GM18508 (cell line): ENCODE results near the gene GOLT1A.

Experiments used
- ATAC-seq: cut with Tn5 transposase; IDR thresholded peaks from one replicate; pipeline ENCODE4 v1.9.1; 2021; ENCODE audit warnings: moderate number of reproducible peaks; ENCODE audit not compliant: insufficient read depth, unreplicated experiment

GOLT1A gene

DNA sequence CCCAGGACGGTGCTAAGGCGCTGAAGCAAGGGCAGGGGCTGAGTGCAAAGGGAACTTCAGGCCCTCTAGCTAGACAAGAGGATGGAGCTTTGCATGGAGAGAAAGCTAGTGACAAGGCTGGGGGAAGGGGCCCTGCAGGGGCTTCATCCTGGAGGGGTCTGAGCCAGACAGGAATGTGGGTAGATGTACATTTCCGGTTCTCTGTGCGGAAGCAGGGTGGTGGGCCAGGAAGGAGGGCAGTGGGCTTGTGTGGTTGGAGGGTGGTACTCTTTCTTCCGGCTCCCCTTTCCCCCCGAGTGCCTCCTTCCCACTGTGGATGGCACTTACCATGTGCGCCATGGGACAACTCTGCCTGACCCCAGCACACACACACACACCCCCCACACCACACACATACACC is 19.0 kb downstream of the GOLT1A start:
- no peak for ATAC-seq

DNA sequence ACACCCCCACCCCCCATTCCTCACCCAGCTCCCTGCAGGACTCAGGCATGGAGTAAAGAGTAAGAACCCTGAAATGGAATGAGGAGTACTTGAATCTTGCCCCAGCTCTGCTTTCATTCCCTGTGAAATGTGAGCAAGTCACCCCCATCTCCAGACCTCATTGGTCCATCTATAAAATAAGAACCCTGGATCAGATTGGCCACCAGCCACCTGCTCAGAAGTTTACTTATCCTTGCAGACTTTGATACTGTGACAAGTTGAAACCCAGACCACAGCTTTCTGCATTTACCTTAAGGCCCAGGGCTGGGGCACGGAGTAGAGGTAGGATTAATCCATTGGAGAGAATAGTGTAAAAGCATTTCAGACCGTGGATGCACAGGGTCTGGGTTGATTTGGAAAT is 19.7 kb downstream of the GOLT1A start:
- no peak for ATAC-seq

DNA sequence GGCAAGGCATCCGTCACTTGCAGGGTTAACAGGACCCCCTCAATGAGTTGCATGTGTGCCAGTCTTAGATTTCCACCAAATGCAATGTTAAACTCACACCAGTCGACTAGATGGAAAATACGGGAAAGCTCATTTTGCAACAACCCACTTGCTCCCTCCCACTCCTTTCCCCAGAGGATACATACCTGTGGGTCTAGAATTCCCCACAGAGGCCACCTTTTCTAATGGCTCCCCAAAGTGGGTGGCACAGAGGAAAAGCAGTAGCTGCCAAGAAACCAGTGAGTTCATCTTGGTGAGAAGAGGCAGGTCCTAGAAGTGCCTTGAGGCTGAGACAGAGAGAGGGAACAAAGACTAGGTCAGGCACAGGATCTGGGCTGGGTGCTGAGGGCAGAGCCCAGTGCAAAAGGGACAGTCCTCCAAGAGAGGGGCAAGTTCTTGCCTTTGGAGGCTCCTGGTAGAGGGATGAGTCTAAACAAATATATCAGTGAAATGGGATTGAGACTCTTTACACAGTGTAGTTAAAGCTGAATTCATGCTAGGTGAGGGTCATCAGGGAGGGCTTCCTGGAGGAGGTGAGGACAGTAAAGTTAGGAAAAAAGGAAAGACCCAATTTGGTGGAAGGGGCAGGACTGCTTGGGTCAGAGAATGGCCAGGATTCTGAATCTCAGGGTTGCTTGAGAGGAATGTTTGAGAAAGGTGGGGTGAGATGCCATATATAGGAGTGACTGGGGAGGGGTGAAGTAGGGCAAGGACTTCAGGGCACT is 21.0 kb downstream of the GOLT1A start:
- no peak for ATAC-seq

DNA sequence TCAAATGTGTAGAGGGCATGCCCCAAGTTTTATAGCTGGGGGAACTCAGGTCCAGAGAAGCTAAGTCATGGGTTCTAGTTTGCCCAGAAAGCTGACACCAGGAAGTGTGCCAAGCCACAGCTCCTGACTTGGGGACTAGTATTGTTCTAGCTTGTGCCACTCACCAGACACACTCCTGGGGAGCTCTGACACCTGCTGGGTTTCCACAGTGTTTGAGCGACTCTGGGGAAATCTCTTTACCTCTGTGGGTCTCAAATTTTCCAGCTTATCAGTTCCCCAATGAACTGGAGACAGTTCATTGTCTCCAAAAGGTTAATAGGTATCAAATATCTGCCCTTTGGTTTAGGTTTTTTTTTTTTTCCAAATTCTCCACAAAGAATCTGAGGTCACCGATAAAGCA is 21.7 kb downstream of the GOLT1A start:
- ATAC-seq = no peak

DNA sequence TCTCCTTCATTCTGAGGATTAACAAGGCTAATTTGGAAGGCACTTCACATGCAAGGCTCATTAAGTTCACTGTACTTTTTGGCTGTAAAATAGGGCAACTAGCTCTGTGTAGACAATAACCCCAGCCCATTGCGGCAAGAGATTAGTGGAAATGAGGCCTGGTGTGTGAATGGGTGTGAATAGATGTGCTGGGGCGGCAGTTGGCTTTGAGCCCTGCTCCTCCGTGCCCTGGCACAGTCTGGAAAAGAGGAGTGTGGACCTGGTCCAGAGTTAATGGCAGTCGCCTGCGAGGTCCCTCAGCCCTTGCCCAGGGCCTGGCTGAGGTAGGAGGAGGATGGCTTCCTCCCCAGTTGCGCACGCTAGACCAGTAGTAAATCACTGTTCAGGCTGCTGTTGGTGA is 22.3 kb downstream of the GOLT1A start:
- no peak for ATAC-seq

DNA sequence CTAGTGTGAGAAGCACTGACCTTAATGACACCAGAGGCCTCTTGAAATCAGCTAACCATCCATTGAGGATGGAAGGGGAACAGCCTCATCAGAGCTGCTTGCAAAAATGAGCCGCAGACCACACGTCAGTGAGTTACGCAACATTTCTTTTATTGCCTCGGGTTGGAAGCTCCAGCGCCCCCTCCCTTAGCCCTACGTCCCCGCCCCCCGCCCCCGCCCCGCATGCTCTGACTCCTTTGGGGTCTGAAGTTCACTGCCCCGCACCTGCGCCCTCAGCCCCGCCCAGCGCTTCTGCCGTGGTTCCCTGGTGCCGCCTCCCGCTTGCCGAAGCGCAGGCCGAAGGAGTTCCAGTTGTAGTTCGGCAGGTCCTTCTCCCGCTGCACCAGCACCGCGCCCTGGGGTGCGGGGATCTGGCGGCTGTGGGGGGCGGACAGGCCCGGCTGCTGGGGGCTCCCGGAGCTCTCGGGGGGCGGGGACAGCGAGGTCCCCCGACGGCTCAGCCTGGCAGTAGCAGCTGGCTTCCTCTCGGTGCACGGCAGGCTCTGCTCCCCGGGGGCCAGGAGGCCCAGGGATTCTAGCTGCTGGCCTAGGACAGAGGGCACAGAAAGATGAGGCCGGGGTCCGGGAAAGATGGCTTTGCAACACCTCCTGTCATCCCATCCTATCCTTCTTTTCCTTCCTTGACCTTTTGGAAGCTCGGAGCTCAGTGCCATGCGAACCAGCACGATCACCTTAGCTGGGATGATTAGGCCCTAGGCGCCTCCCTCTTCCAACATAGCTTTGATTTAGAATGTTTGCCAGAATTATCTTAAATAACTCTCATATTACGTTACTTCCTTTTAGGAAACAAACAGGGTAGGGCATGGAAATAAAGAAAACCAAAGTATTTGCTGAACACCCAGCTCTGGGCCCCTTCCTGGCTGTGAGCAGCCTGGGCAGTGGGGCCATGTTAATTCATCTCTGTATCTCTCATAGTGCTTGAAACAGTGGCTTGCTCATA is 23.3 kb downstream of the GOLT1A start:
- ATAC-seq = no peak

DNA sequence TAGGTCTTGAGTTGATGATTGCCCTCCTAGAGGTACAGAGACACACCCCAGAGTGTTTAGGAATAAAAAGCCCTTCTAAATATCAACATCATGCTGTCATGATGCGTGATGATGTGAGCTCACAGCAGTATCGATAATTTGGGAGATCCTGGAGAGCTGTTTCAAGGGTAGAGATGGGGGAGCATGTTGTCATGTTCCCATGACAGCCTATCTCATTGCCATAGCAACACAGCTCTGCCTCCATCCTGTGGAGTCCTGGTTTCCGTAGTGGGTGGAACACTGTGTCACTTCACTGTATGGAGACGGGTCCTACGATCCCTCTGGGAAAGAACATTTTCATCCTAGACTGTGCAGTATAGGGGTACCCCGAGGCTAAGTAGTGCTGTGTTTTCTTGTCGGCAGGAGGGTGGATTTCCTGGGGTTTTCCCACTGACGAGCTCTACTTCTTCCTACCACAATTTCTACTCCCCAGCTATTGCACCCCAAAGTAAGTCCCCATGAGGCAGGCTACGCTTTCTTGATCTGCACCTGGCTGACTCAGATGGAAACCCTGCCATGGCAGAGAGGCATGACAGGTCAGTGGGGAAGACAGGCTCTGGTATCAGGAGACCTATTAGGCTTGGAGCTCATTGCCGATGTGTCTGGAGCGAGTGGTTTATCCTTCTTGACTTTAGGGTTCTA is 24.7 kb downstream of the GOLT1A start:
- ATAC-seq = no peak

DNA sequence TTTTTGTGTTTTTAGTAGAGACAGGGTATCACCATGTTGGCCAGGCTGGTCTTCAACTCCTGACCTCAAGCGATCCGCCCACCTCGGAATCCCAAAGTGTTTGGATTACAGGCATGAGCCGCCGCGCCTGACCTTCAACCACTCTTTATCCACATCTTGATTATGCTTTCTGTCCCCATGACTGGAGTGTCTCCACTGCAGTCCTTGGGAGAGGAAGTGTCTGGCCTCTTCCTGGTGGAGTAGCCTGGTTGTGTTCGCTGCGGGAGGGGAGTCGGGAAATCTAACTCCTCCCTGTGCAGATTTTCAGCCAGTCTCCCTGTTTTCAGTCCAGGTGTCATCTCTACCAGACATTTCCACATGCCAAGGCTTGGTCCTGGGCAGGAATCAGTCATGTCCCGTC is 27.2 kb downstream of the GOLT1A start:
- ATAC-seq = no peak

DNA sequence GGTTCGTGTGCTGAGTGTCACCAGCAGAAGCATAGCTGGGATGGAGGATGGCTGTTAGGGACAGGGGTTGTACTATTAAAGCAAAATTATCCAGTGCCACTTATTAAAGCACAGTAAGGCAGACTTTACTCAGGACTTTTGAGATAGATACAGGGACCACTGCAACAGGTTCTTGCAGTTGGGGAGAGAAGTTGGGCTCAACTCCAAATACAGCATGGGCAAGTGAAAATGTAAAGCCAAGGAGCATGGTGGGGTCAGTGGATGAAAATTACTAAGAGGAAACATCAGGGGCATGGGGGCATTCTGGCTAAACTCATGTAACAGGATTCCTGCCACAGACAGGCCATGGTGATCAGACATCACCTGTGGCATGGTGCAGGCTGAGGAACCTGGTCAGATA is 32.7 kb downstream of the GOLT1A start:
- no peak for ATAC-seq

DNA sequence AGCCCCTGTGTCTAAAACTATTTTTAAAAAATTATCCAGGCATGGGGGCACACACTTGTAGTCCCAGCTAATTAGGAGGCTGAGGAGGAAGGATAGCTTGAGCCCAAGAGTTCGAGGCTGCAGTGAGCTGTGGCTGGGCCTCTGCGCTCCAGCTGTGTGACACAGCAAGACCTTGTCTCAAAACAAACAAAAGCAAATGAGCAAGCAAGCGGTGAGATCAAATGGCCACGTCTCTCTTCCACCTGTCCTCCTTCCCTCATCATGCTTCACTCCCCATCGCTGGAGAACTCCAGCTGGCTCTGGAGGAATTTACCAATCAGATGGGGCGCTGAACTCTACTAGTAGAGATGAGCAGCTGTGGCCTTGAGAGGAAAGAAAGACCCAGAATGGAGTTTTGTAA is 33.7 kb downstream of the GOLT1A start:
- no peak for ATAC-seq

DNA sequence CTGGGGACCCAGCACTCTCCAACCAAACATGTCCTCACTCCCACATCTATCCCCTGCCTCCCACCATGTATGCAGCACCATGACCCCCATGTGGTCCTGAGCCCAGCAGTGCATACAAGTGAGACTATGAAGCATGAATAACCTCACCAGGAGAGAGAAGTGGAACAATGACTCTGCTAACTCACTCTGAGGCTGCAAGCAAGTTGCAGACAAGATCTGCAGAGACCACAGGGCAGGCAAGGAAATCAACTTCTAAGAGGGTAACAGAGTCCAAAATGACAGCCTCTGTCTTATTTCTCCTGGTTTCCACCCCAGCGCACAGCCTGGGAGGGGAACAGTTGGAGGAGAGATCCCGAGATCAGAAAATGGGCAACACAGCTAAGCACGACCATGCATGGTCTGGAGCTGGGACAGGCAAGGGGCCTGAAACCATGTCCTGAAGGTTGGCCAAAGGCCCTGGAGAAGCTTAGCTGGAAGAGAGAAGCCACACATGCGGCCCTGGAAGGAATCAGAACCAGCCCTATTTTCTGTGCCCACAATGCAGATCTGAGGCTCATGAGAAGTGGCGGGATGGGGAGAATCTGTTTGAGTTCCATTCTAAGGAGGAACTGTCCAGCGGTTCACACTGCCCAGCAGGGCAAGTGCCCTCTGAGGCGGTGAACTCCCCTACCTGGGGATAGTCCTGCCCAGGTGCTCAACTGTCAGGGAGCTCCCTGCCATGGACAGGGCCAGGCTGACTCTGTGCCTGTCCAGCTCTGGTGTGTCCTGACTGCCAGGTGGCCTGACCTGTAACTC is 35.1 kb downstream of the GOLT1A start:
- ATAC-seq = no peak

DNA sequence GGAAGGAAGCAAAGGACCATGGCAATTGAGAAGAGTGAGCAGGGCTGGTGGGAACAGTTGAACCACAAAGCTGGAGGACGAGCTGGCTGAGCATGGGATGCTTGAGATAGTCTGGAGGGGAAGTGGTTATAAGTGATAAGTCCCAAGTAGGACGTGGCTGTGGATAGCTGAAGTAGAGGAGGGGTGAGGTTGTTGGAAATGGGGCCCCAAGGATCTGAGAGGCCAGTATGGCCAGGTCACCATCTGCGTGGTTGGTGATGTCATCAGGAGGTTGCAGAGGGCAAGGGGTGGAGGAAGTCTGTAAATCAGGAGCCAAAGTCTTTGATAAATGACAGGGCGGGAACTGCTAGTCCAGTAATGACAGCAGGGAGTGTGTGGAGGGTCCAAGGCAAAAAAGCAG is 36.7 kb downstream of the GOLT1A start:
- no peak for ATAC-seq

DNA sequence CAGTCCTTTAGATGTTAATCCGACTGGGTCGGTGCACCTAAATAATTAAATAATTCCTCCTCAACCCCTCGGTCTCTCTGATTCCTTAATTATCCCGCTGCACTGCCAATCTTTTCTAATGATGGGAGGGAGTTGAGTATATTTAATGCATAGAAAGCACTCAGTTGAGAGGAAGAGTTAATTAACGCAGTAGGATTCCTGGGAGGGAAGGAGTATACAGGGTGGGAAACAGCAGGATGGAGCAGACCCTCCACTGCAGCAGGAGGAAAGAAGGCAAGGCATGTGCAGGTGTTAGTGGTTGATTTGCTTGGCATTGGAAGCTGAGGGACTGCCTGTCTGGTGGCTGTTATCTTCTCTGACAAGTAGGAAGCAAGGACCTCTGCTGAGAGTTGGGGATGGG is 37.7 kb downstream of the GOLT1A start:
- ATAC-seq = no peak

DNA sequence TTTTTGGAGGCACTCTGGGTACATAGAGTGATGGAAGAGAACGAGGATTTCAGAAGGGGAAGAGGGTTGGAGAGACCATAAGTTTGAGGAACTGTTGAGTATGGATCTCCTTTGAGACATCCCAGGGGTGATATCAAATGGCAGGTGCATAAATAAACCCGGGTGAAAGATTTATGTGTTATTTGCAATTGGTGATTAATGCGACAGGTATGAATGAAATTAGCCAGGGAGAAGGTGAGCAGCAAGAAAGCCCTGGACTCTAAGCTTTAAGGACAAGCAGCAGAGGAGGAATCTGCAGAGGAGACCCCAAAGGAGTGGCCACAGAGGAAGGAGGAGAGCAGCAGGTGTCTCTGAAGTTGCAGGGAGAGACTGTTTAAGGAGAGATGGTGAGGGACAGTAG is 38.8 kb downstream of the GOLT1A start:
- ATAC-seq = no peak

DNA sequence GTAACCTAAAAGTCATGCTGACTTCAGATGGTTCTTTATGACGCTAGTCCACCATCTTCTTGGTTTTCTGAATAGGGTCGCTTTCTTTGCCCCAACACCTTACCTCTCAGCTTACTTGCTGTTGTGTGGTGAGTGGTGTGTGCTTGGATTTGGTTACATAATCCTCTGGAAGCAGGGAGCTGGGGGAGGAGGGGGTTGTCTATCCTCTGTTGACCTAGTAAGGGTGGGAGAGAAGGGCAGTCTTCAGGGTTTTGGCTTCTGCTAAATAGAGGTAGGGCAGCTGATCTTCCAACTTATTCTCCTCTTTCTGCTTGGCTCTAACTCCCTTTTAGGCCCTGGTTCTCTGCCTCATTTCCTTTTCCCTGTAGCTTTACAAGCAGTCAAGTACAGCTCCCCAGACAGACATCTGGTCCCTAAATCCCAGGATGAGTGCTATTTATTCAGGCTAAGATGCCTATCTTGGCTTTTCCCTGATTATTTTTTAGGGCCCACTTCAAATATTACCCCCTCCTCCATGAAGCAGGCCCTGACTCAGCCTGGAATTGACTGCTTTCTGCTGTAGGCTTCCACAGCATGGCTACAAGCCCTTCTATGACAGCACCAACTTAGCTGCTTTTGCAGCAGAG is 41.3 kb downstream of the GOLT1A start:
- ATAC-seq = no peak

DNA sequence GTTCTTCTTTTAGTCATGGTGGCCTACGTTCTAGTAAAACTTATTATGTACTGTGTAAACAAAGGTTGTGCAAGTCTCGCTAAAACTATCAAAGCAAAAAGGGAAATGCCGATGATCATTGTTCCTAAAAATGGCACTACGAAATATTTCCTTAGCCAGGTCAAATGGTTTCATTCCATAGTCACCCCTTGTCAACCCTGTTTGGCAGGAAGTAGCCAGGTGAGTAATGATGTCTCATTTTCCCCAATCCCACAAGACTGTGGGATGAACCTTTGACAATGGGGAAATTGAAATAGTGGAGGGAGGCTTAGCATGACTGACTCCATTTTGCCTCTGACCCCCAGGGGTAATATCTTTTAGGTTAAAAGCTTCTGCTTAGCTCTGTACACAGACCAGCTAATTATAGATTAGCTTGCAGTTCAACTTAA is 42.0 kb downstream of the GOLT1A start:
- ATAC-seq = no peak

DNA sequence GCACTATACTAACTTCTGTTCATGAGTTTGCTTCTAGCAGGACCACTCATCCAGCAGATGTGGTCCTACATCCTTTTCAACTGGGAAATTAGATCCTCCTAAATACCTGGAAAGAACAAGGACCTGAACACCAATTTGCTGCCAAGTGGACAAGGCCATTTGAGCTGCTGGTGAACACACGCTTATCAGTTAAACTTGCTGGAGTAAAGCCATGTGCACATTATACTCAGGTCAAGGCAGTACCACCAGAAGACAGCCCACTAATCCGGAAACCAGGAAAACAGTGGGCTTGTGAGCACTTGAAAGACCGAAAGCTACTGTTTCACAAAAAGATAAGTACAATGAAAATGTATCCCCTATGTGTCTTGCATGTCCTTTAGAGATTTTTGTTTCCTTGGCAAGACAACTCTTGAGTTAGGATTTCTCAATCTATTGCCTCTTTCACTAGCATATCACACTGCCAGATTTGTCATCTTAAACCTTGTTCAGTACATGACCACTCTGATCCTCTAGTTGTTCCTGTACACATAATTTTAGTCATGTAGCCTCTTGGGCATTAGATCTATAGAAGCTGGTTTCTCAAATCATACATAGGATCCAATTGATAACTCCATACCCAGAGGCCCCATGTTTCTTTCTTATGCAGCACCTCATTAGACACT is 43.2 kb downstream of the GOLT1A start:
- no peak for ATAC-seq

DNA sequence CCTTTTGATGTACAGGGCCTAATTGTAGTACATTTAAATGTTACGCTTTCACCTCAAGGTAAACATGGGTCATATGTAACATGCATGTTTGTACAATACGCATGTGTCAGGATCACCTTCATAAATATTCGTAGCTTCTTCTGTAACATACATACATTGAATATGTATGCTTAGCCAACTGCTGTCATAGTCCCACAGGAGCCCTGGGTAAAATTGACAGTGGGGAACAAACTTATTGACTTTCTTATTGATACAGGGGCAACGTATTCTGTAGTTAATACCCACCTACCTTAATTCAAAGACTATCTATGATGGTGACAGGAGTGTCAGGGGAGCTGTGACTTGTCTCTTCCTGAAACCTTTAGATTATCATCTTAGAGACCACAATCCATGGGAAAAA is 43.9 kb downstream of the GOLT1A start:
- ATAC-seq = no peak

DNA sequence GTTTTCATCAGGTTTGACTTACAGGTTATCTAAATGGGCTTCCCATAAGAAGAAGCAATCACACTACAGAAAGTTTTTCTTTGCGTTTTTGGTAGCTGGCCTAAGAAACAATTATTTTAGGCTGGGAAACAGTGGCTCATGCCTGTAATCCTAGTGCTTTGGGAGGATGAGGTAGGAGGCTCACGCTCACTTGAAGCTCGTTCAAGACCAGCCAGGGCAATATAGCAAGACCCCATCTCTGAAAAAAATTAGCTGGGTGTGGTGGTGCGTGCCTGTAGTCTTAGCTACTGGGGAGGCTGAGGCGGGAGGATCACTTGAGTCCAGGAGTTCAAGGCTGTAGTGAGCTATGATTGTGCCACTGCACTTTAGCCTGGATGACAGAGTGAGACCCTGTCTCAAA is 46.1 kb downstream of the GOLT1A start:
- ATAC-seq = no peak
